ENCODE results near the gene EFNA2. TPM values are rescaled to one million over a fixed set of nuclear protein-coding genes. Genes with fewer than 3 reads are reported as not detected.

EFNA2 gene
- total and polyA plus RNA-seq, 2 experiments from 2014 or later = 2.7 to 10.3 TPM

GRCh38 chr19:1243768-1244692, 41.6 kb upstream of the EFNA2 start:
- H3K27ac Mint-ChIP-seq = peak overlapping the region; percentile 94
- no peaks in the 10 kb centered on the region; the same call in 2 of the 3 replicates for H3K9me3 Mint-ChIP-seq
- peak overlapping the region; percentile 48; the same call in 2 of the 3 replicates for H3K4me3 Mint-ChIP-seq
- ATAC-seq = peak; percentile 49
- Histone ChIP-seq H3K4me1 (ENCODE audit: insufficient read depth) (peaks cover 11% of the 10 kb centered on the region; the same call in 1 of the 2 replicates), H3K36me3 (ENCODE audit: insufficient read depth) (no peaks in the 10 kb centered on the region), H3K9me2 (ENCODE audit: insufficient read depth) (no peaks in the 10 kb centered on the region), H3K27ac (ENCODE audit: low read depth) (no peak overlapping the region), H3F3A (replicated peaks; ENCODE audit: low read depth) (peaks cover 27% of the 10 kb centered on the region), H3K79me2 (replicated peaks; ENCODE audit: insufficient read depth) (peaks cover 7% of the 10 kb centered on the region), H3K27me3 (ENCODE audit: insufficient read depth) (no peaks in the 10 kb centered on the region), H4K20me1 (replicated peaks; ENCODE audit: insufficient read depth) (peaks cover 3% of the 10 kb centered on the region; the same call in 1 of the 2 replicates), H3K4me2 (no peak overlapping the region), H2AFZ (no peak overlapping the region), H3K4me3 (no peak overlapping the region)
- peaks cover 12% of the 10 kb centered on the region for H3K27me3 Mint-ChIP-seq (ENCODE audit: insufficient read depth, low read depth, poor library complexity)
- no peaks in the 10 kb centered on the region; the same call in 2 of the 3 replicates for H3K36me3 Mint-ChIP-seq (ENCODE audit: low read depth)
- peak; percentile 88 for DNase-seq (ENCODE audit: low spot score)
- no peak for TF ChIP-seq ZNF462 (CRISPR knock-in tag; IDR thresholded peaks at IDR 0.05)
- TF ChIP-seq CTCF (conservative IDR thresholded peaks at IDR 0.05; ENCODE audit: low read depth in 2 of 2) = peak; percentile 65 to 95
- no peak for TF ChIP-seq ETS1 (IDR thresholded peaks at IDR 0.05)
- peaks cover 13% of the 10 kb centered on the region for H3K4me1 Mint-ChIP-seq

All from GM23338 (cell line).